Stimulated activated naive CD8-positive, alpha-beta T cell treated with anti-CD3 and anti-CD28 coated beads, Interleukin-15, amount 100 ng/mL, for 72 hours (primary cell): ENCODE data around the gene AAR2.

Source experiments
- ATAC-seq: fragments of 150-1000 bp; cut with Tn5 transposase; 2 replicates; pipeline ENCODE4 v1.10.0; 2021; ENCODE audit warnings: mild to moderate bottlenecking, moderate library complexity
- DNase-seq, 2 donors: peaks; one replicate each; pipeline ENCODE4 v3.0.0; 2021 to 2022
- H3K27ac Mint-ChIP-seq, 2 donors: one replicate each; pipeline ENCODE4 v1.8.0; 2022; ENCODE audit warnings: mild to moderate bottlenecking in 2 of 2, mixed read lengths in 2 of 2, moderate library complexity in 2 of 2
- H3K27me3 Mint-ChIP-seq: one replicate; pipeline ENCODE4 v1.8.0; 2022; ENCODE audit warnings: mixed read lengths
- H3K4me1 Mint-ChIP-seq: one replicate; pipeline ENCODE4 v1.8.0; 2022; ENCODE audit warnings: mild to moderate bottlenecking, mixed read lengths
- H3K4me3 Mint-ChIP-seq, 2 donors: one replicate each; pipeline ENCODE4 v1.8.0; 2022; ENCODE audit warnings: mild to moderate bottlenecking in 2 of 2, mixed read lengths in 2 of 2, moderate library complexity in 1 of 2
- H3K9me3 Mint-ChIP-seq, 2 donors: one replicate each; pipeline ENCODE4 v1.8.0; 2022; ENCODE audit warnings: mixed read lengths in 2 of 2

The AAR2 gene

DNA sequence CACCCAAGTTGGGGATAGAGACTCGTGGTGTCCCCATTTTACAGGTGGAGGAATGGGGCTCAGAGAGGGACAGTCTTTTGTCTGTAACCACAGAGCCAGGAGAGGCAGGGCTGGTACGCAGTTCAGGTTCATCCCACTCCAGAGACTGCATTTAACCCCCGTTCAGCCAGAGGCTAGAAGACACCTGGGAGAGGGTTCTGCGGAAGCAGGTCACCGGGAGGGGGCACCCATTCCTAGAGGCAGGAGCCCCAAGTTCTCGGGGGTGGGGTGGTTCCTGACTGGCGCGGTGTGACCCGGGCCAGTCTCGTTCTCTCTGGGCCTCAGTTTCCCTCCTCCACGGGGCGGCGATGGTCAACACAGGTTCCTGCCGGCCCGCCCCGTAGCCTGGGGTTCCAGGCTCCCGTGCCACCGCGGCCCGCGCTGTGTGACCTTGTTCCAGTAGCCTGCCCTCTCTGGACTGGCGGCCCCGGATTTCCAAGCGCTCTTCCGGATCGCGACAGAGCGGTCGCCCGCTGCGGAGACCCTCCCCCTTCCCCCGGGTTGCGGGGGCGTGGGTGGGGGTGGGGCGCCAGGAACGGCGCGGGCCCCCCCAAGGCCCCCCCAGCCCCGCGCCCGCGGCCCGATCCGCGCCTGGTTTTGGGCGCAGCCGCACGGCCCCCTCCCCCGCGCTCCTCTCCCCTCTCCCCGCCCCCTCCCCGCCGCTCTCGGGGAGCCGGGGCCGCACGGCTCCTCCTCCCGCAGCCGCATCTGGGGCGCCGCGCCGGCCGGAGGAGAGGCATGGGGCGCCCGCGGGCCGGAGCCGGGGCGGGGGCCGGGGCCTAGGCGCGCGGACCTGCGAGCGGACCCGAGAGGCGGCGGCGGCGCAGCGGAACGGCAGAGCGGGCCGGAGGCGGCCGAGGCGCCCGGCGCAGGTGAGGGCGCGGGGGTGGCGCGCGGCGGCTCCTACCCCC, 69.6 kb downstream of the AAR2 start, which contains the start of gene DLGAP4:
TSS of gene DLGAP4 (plus strand) at position 738 of the 950 bp plus-strand sequence. CDS start 125,379 bp downstream, outside the sequence.
- no peaks in the 10 kb centered on the region for H3K4me1 Mint-ChIP-seq
- no peak within 1 kb of the TSS for H3K27ac Mint-ChIP-seq
- DNase-seq (no peak), ATAC-seq (peak; percentile 48)
- peak within 1 kb of the TSS; percentile 52 to 66 for H3K4me3 Mint-ChIP-seq
- H3K9me3 Mint-ChIP-seq, result no peaks in the 10 kb centered on the region
- H3K27me3 Mint-ChIP-seq, result peaks cover 88% of the 10 kb centered on the region
